Lower lobe of right lung (tissue), 2 donors: ENCODE measurements around the gene UBQLN1. TPM values are rescaled to one million over a fixed set of nuclear protein-coding genes. Genes with fewer than 3 reads are reported as not detected.

ENCODE experiments used
- ATAC-seq, 2 donors: fragments of 200-7000 bp; cut with Tn5 transposase; one replicate each; pipeline ENCODE4 v1.9.1; 2020 to 2022; ENCODE audit warnings: mild to moderate bottlenecking in 2 of 2, moderate library complexity in 2 of 2
- DNase-seq: peaks from one replicate; pipeline ENCODE4 v3.0.0-alpha.2; 2020
- H3K27ac ChIP-seq: fragments of 200-600 bp; one replicate; pipeline ENCODE4 v1.8.0; 2022
- H3K27me3 ChIP-seq: fragments of 200-600 bp; one replicate; pipeline ENCODE4 v1.8.0; 2022; ENCODE audit warnings: low read depth
- H3K36me3 ChIP-seq: fragments of 200-600 bp; one replicate; pipeline ENCODE4 v1.8.0; 2022; ENCODE audit warnings: mild to moderate bottlenecking
- H3K4me1 ChIP-seq: fragments of 200-600 bp; one replicate; pipeline ENCODE4 v1.8.0; 2022
- H3K4me3 ChIP-seq: fragments of 200-600 bp; one replicate; pipeline ENCODE4 v1.8.0; 2022; ENCODE audit warnings: mild to moderate bottlenecking
- H3K9me3 ChIP-seq: fragments of 200-600 bp; one replicate; pipeline ENCODE4 v1.8.0; 2022
- CTCF ChIP-seq: fragments of 200-600 bp; IDR thresholded peaks from one replicate; pipeline ENCODE4 v1.8.0; 2022; ENCODE audit warnings: antibody characterized with exemption, mild to moderate bottlenecking
- intact Hi-C: fragments of 100-400 bp; cut with DNase I; formaldehyde crosslinking; loops from one replicate; pipeline ENCODE4 v1.11.0; 2022
- total RNA-seq: library from RNA; stranded (reverse); fragmentation: NEBNext Ultra II Directional; extraction: Animal tissue kit (Norgen Biotek cat#: 25700); gene quantifications from one replicate; pipeline ENCODE4 v1.2.1, GENCODE V29; 2021
- donor health status: DM: no; HTN: yes; CAD: no; lungs with severe emphysema.

UBQLN1 gene
- total RNA-seq, 1 donor from 2014 or later, result 88.4 TPM

- H3K27ac ChIP-seq, result no peak overlapping the region
- DNase-seq (no peak), ATAC-seq (no peak)
- no peak overlapping the region for H3K4me3 ChIP-seq
- no peaks in the 10 kb centered on the region for H3K36me3 ChIP-seq
- intact Hi-C loops, result no loop called here
- H3K9me3 ChIP-seq, result no peaks in the 10 kb centered on the region
- TF ChIP-seq CTCF, result no peak
- H3K27me3 ChIP-seq, result no peaks in the 10 kb centered on the region
- H3K4me1 ChIP-seq, result peaks cover 42% of the 10 kb centered on the region
Measured at GRCh38 chr9:83701286-83701685, 6.5 kb downstream of the UBQLN1 start.

- ATAC-seq (no peak), DNase-seq (no peak)
- no peak for TF ChIP-seq CTCF
- intact Hi-C loops, result no loop called here
- peaks cover 36% of the 10 kb centered on the region for H3K4me1 ChIP-seq
- H3K9me3 ChIP-seq, result no peaks in the 10 kb centered on the region
- H3K27ac ChIP-seq, result no peak overlapping the region
- H3K27me3 ChIP-seq, result no peaks in the 10 kb centered on the region
- no peaks in the 10 kb centered on the region for H3K36me3 ChIP-seq
- H3K4me3 ChIP-seq, result no peak overlapping the region
Measured at GRCh38 chr9:83699615-83700014, 8.1 kb downstream of the UBQLN1 start.

- intact Hi-C loops, result no loop called here
- no peak for DNase-seq
- no peaks in the 10 kb centered on the region for H3K27me3 ChIP-seq
- no peaks in the 10 kb centered on the region for H3K36me3 ChIP-seq
- no peaks in the 10 kb centered on the region for H3K9me3 ChIP-seq
- H3K4me1 ChIP-seq, result peaks cover 41% of the 10 kb centered on the region
- no peak for ATAC-seq
- no peak overlapping the region for H3K4me3 ChIP-seq
- no peak overlapping the region for H3K27ac ChIP-seq
- no peak for TF ChIP-seq CTCF
Measured at GRCh38 chr9:83698976-83699585, 8.7 kb downstream of the UBQLN1 start.

GRCh38 chr9:83691492-83691891 is 16.3 kb downstream of the UBQLN1 start:
- TF ChIP-seq CTCF, result no peak
- Histone ChIP-seq H3K9me3 (no peaks in the 10 kb centered on the region), H3K4me3 (no peak overlapping the region), H3K27me3 (no peaks in the 10 kb centered on the region), H3K4me1 (peaks cover 35% of the 10 kb centered on the region), H3K27ac (no peak overlapping the region), H3K36me3 (no peaks in the 10 kb centered on the region)
- intact Hi-C loops, result no loop called here
- DNase-seq (no peak), ATAC-seq (no peak)

- no peak for TF ChIP-seq CTCF
- intact Hi-C loops, result no loop called here
Measured at GRCh38 chr9:83688921-83689320, 18.8 kb downstream of the UBQLN1 start.

More at GRCh38 chr9:83688921-83689320, 18.8 kb downstream of the UBQLN1 start:
- Histone ChIP-seq H3K4me3 (no peak overlapping the region), H3K27me3 (no peaks in the 10 kb centered on the region), H3K36me3 (no peaks in the 10 kb centered on the region), H3K27ac (no peak overlapping the region), H3K9me3 (no peaks in the 10 kb centered on the region), H3K4me1 (peaks cover 19% of the 10 kb centered on the region)
- DNase-seq, result no peak
- no peak for ATAC-seq
